Chondrocyte (in vitro differentiated cells): ENCODE data around the gene PJA1. TPM values are rescaled to one million over a fixed set of nuclear protein-coding genes. Genes with fewer than 3 reads are reported as not detected.
A peak's percentile ranks its signal among the peaks of the same experiment; 100 is the strongest.

Experiments used
- DNase-seq: peaks from one replicate; pipeline ENCODE4 v3.0.0; 2021; ENCODE audit warnings: mixed read lengths, low spot score
- H3K27ac Mint-ChIP-seq: one replicate; pipeline ENCODE4 v1.8.0; 2021; ENCODE audit warnings: mild to moderate bottlenecking, moderate library complexity, mixed read lengths; ENCODE audit not compliant: unreplicated experiment
- H3K27me3 Mint-ChIP-seq: 2 replicates; pipeline ENCODE4 v1.8.0; 2021; ENCODE audit warnings: low read depth, mixed read lengths
- H3K36me3 Mint-ChIP-seq: 2 replicates; pipeline ENCODE4 v1.8.0; 2021; ENCODE audit warnings: low read depth, mixed read lengths
- H3K4me1 Mint-ChIP-seq: 2 replicates; pipeline ENCODE4 v1.8.0; 2021; ENCODE audit warnings: low read depth, mild to moderate bottlenecking, mixed read lengths
- H3K4me3 Mint-ChIP-seq: one replicate; pipeline ENCODE4 v1.8.0; 2021; ENCODE audit warnings: mild to moderate bottlenecking, moderate library complexity, mixed read lengths; ENCODE audit not compliant: unreplicated experiment
- H3K9me3 Mint-ChIP-seq: 2 replicates; pipeline ENCODE4 v1.8.0; 2021; ENCODE audit warnings: low read depth, mixed read lengths
- total RNA-seq: library from RNA; stranded (reverse); gene quantifications from 3 replicates; pipeline ENCODE4 v1.2.1, GENCODE V29; 2021
- TF ChIP-seq, protein P1 (sequence below): fragments of 200-600 bp; sonication (generic); IDR thresholded peaks from 2 replicates; pipeline ENCODE4 v1.5.0; 2021; ENCODE audit warnings: antibody characterized with exemption, mild to moderate bottlenecking, moderate library complexity

PJA1 gene
- total RNA-seq, 1 donor from 2014 or later, result 30.1 TPM

DNA sequence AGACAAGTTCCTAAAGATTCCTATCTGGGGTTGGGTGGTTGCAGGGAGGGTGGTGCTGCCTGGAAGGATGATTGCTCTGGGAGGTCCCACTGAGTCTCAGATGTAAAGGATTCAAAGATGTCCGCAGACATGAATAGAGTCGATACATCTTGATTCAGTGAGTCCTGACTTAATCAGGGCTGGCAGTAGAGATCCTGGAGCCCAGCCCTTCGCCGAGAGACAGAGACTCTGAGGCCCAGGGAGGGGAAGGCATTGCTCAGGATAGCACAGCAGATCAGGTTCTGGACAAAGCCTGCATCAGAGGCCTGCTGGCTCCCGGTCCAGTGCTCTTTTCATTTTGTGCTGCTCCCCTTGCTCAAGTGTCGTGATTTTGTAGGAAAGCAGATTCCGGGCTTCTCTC, 21.7 kb downstream of the PJA1 start:
- Mint-ChIP-seq H3K36me3 (no peaks in the 10 kb centered on the region), H3K27me3 (no peaks in the 10 kb centered on the region), H3K4me1 (no peaks in the 10 kb centered on the region), H3K4me3 (no peak overlapping the region), H3K27ac (no peak overlapping the region), H3K9me3 (peaks cover 7% of the 10 kb centered on the region)
- TF ChIP-seq, protein P1, sequence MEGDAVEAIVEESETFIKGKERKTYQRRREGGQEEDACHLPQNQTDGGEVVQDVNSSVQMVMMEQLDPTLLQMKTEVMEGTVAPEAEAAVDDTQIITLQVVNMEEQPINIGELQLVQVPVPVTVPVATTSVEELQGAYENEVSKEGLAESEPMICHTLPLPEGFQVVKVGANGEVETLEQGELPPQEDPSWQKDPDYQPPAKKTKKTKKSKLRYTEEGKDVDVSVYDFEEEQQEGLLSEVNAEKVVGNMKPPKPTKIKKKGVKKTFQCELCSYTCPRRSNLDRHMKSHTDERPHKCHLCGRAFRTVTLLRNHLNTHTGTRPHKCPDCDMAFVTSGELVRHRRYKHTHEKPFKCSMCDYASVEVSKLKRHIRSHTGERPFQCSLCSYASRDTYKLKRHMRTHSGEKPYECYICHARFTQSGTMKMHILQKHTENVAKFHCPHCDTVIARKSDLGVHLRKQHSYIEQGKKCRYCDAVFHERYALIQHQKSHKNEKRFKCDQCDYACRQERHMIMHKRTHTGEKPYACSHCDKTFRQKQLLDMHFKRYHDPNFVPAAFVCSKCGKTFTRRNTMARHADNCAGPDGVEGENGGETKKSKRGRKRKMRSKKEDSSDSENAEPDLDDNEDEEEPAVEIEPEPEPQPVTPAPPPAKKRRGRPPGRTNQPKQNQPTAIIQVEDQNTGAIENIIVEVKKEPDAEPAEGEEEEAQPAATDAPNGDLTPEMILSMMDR, result no peak
- peak; percentile 14 for DNase-seq

DNA sequence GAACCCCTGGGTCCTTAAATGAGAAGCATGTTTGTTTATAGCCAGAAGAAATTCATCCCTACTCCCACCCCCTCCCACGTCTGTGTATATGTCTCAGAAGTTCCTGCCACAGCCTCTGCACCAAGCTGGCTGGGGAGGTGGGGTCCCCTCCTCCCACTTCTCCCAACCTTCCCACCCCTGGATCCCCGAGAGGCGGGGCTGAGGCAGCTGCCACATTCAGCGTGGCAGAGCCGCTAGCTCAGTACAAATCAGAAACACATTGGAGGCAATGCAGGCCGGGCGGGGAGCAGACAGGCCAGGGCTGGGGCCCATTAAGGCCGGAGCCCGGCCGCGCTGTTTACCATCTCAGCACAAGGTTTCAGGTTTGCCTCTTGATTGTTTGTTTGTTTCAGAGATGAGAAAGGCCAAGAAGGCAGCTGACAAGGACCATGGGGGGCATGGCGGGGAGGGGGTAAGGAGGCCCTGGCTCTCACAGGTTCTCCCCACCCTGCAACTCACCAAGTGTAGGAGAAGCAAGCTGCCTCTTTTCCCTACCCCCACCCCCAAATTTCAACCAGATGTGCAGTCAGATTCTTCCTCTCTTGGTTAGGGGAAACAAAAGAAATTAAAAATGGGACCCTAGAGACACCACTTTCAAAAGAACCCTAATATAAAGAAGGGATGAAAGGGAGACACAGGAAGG, 22.3 kb downstream of the PJA1 start:
- no peaks in the 10 kb centered on the region for H3K36me3 Mint-ChIP-seq
- no peaks in the 10 kb centered on the region for H3K27me3 Mint-ChIP-seq
- peaks cover 7% of the 10 kb centered on the region for H3K9me3 Mint-ChIP-seq
- TF ChIP-seq, protein P1, result no peak
- H3K4me1 Mint-ChIP-seq, result peaks cover 2% of the 10 kb centered on the region
- no peak overlapping the region for H3K4me3 Mint-ChIP-seq
- H3K27ac Mint-ChIP-seq, result no peak overlapping the region
- peak; percentile 42 for DNase-seq

DNA sequence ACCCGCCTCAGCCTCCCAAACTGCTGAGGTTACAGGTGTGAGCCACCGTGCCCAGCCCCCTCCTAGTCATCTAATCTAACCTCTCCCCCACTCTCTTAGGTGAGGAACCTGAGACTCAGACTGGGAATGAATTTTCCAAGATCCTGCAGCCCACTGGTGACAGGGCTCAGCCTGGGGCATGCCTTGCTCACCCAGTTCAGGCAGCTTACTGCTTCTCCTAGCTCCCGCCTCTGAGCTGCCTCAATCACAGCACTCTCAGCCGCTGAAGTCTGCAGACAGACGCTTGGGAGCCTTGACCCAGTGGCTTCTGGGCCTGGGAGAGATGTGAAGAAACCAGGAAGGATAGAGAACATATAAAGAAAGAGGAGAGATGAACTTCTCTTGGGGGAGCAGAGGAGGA, 24.4 kb downstream of the PJA1 start:
- Mint-ChIP-seq H3K36me3 (no peaks in the 10 kb centered on the region), H3K4me1 (peaks cover 12% of the 10 kb centered on the region), H3K27me3 (no peaks in the 10 kb centered on the region), H3K4me3 (no peak overlapping the region), H3K9me3 (peaks cover 7% of the 10 kb centered on the region), H3K27ac (no peak overlapping the region)
- peak; percentile 56 for DNase-seq
- TF ChIP-seq, protein P1, result no peak

DNA sequence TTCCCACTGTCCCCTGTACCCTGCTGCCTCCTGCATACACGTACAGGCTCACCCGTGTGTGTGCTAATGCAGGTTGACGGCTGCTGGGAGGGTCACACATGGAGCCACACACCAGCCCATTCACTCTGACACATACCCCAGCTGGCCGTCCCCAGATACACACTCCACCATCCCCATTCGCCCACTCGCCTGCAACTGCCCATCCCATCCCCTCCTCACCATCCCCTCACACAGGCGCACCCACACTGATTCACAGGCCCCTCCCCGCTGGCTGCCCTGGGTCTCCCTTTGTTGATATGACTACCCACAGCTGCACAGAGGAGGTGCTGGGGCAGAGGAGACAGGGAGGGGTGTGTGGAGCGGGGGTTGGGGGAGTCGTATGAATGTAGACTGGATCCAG, 25.7 kb downstream of the PJA1 start:
- Mint-ChIP-seq H3K27ac (no peak overlapping the region), H3K9me3 (peaks cover 8% of the 10 kb centered on the region), H3K4me3 (no peak overlapping the region), H3K4me1 (peaks cover 12% of the 10 kb centered on the region), H3K36me3 (no peaks in the 10 kb centered on the region), H3K27me3 (no peaks in the 10 kb centered on the region)
- peak; percentile 77 for DNase-seq
- TF ChIP-seq, protein P1, result no peak

DNA sequence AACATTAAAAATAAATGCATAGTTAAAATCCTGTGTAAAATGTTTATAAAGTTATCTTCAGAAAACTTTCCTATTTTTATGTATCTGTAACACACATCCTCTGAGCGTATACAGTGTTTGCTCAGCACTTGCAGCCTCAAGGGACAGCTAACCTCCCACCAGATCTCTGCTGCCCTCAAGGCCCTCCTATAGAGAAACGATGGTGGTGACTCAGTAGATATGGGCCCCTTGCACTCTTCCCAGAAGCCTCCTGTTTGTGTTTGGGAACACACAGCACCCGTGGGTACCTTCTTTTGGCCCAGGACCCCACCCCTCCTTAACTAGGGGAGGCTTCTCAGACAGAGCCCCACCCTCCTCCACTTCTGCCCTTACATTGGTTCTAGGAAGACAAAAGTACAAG, 26.7 kb downstream of the PJA1 start:
- peaks cover 4% of the 10 kb centered on the region for H3K9me3 Mint-ChIP-seq
- H3K4me1 Mint-ChIP-seq, result peaks cover 15% of the 10 kb centered on the region
- no peaks in the 10 kb centered on the region for H3K27me3 Mint-ChIP-seq
- H3K4me3 Mint-ChIP-seq, result no peak overlapping the region
- no peak overlapping the region for H3K27ac Mint-ChIP-seq
- no peaks in the 10 kb centered on the region for H3K36me3 Mint-ChIP-seq
- DNase-seq, result peak; percentile 20
- TF ChIP-seq, protein P1, result no peak
